Activated naive CD4-positive, alpha-beta T cell treated with Interleukin-2 at 50 U/mL for 16 hours (primary cell): ENCODE results near the gene DNAJB1.
"Not testable (repeated sequence)": the region's sequence is repeated elsewhere in the genome, so short reads cannot be mapped to it uniquely, and the experiment has no call there.

Experiments
- DNase-seq: peaks from one replicate; pipeline ENCODE4 v3.0.0-alpha.2; 2020

Gene DNAJB1

GRCh38 chr19:14517840-14518505, at the start of gene DNAJB1:
Gene DNAJB1 (minus strand): TSS chr19:14518397. CDS start chr19:14518349, 48 bp downstream.
- DNase-seq = peak; percentile 71

- no peak for DNase-seq
Observed at GRCh38 chr19:14567079-14567478, 48.9 kb upstream of the DNAJB1 start.

GRCh38 chr19:14566712-14567077, 48.5 kb upstream of the DNAJB1 start:
- DNase-seq = no peak

- no peak for DNase-seq
Observed at GRCh38 chr19:14565765-14566711, 47.8 kb upstream of the DNAJB1 start.

- DNase-seq = no peak
Observed at GRCh38 chr19:14565298-14565679, 47.1 kb upstream of the DNAJB1 start.

GRCh38 chr19:14564652-14565297, 46.6 kb upstream of the DNAJB1 start:
- DNase-seq = not testable (repeated sequence)

GRCh38 chr19:14563989-14564651, 45.9 kb upstream of the DNAJB1 start:
- DNase-seq = peak; percentile 22

GRCh38 chr19:14563590-14563926, 45.4 kb upstream of the DNAJB1 start:
- DNase-seq = no peak

GRCh38 chr19:14562660-14563589, 44.7 kb upstream of the DNAJB1 start:
- no peak for DNase-seq

- no peak for DNase-seq
Observed at GRCh38 chr19:14561847-14562351, 43.7 kb upstream of the DNAJB1 start.

- DNase-seq = no peak
Observed at GRCh38 chr19:14561249-14561648, 43.1 kb upstream of the DNAJB1 start.

GRCh38 chr19:14560776-14561108, 42.5 kb upstream of the DNAJB1 start:
- no peak for DNase-seq

GRCh38 chr19:14559916-14560775, 41.9 kb upstream of the DNAJB1 start:
- DNase-seq = no peak

GRCh38 chr19:14558370-14559066, 40.3 kb upstream of the DNAJB1 start:
- DNase-seq = no peak

- DNase-seq = peak; percentile 77
Observed at GRCh38 chr19:14556662-14557188, 38.5 kb upstream of the DNAJB1 start.

- DNase-seq = no peak
Observed at GRCh38 chr19:14555918-14556661, 37.9 kb upstream of the DNAJB1 start.

- DNase-seq = no peak
Observed at GRCh38 chr19:14554382-14554812, 36.2 kb upstream of the DNAJB1 start.

GRCh38 chr19:14553939-14554243, 35.7 kb upstream of the DNAJB1 start:
- DNase-seq = no peak
